NB4 (cell line): ENCODE measurements around the gene TBC1D9B.

ENCODE experiments used
- DNase-seq: peaks from one replicate; pipeline ENCODE4 v3.0.0; 2010; ENCODE audit warnings: low read depth
- H3K4me3 ChIP-seq: one replicate; pipeline ENCODE4 v1.5.1; 2011; ENCODE audit warnings: mild to moderate bottlenecking, low read depth, low read length, moderate library complexity
- CTCF ChIP-seq: IDR thresholded peaks from one replicate; pipeline ENCODE4 v1.5.1; 2012; ENCODE audit warnings: low read depth, low read length
- MAX ChIP-seq: IDR thresholded peaks from 2 replicates; pipeline ENCODE4 v1.6.1; 2011; ENCODE audit warnings: low read depth, low read length
- MYC ChIP-seq: IDR thresholded peaks from 2 replicates; pipeline ENCODE4 v1.6.1; 2011; ENCODE audit warnings: low read depth, low read length
- POLR2A ChIP-seq: IDR thresholded peaks from 2 replicates; pipeline ENCODE4 v1.6.1; 2011; ENCODE audit warnings: mild to moderate bottlenecking; ENCODE audit not compliant: insufficient read length; ENCODE audit errors: extremely low read depth

Gene TBC1D9B

GRCh38 chr5:179816796-179817469 lies 90.8 kb downstream of the TBC1D9B start:
- TF ChIP-seq MYC: no peak
- no peak for TF ChIP-seq MAX
- TF ChIP-seq POLR2A: no peak
- TF ChIP-seq CTCF: no peak
- H3K4me3 ChIP-seq: no peak overlapping the region
- DNase-seq: no peak

- no peak overlapping the region for H3K4me3 ChIP-seq
- TF ChIP-seq MYC: no peak
- no peak for TF ChIP-seq MAX
- TF ChIP-seq CTCF: no peak
- TF ChIP-seq POLR2A: no peak
- no peak for DNase-seq
These were observed 91.3 kb downstream of the TBC1D9B start for GRCh38 chr5:179816401-179816795.

GRCh38 chr5:179815491-179816249 lies 92.0 kb downstream of the TBC1D9B start:
- TF ChIP-seq CTCF (no peak), MYC (no peak), MAX (no peak), POLR2A (no peak)
- no peak for DNase-seq
- no peak overlapping the region for H3K4me3 ChIP-seq

- DNase-seq: no peak
- no peak for TF ChIP-seq POLR2A
- TF ChIP-seq CTCF: no peak
- TF ChIP-seq MYC: no peak
- TF ChIP-seq MAX: no peak
- H3K4me3 ChIP-seq: no peak overlapping the region
These were observed 93.6 kb downstream of the TBC1D9B start for GRCh38 chr5:179814090-179814489.

- no peak for TF ChIP-seq MYC
- TF ChIP-seq POLR2A: no peak
- no peak for TF ChIP-seq MAX
- TF ChIP-seq CTCF: no peak
- no peak overlapping the region for H3K4me3 ChIP-seq
These were observed 94.6 kb downstream of the TBC1D9B start for GRCh38 chr5:179812997-179813607.

More at GRCh38 chr5:179812997-179813607, 94.6 kb downstream of the TBC1D9B start:
- no peak for DNase-seq
